Measurements from ENCODE around the gene CLEC16A. TPM values are rescaled to one million over a fixed set of nuclear protein-coding genes. Genes with fewer than 3 reads are reported as not detected.

Gene CLEC16A
- total and polyA plus RNA-seq, 2 donors (not counting 1 experiment from before 2014, with no cell fraction given): 21.9 to 79.5 TPM

- H3K4me2 ChIP-seq (replicated peaks; ENCODE audit: low read depth, low read length, poor library complexity, severe bottlenecking): no peak overlapping the region
- intact Hi-C loops (cut with micrococcal nuclease): no loop called here
- H3K9me3 Mint-ChIP-seq (ENCODE audit: insufficient read depth): no peaks in the 10 kb centered on the region
- ChIA-PET POLR2A (no interaction called here), CTCF (no interaction called here)
- no peaks in the 10 kb centered on the region for H3K27me3 Mint-ChIP-seq
- H3K4me1 ChIP-seq (ENCODE audit: control insufficient read depth in 2 of 2, insufficient read depth in 2 of 2, low read length in 2 of 2): no peaks in the 10 kb centered on the region
- H3K4me1 Mint-ChIP-seq: no peaks in the 10 kb centered on the region
- no peak overlapping the region for H3K4me3 Mint-ChIP-seq
- H3K9me3 ChIP-seq (ENCODE audit: control extremely low read depth in 1 of 3, control insufficient read depth in 2 of 3, insufficient read depth in 1 of 3, low read length in 2 of 3): peaks cover 1 to 8% (median 6%) of the 10 kb centered on the region in 3 donors
- no peak overlapping the region for H3K27ac Mint-ChIP-seq
- H3K4me3 ChIP-seq (ENCODE audit: control extremely low read depth in 1 of 5, extremely low read depth in 1 of 5, insufficient read depth in 1 of 5, low read depth in 2 of 5, low read length in 4 of 5): no peak overlapping the region
- DNase-seq (no peak), ATAC-seq (ENCODE audit: low read depth) (no peak)
- H3K79me2 ChIP-seq (ENCODE audit: control insufficient read depth, insufficient read depth, low read length): peaks cover 3% of the 10 kb centered on the region
- WGBS (ENCODE audit: insufficient coverage): 96% methylated on average over 16 of the region's 16 CpGs
- no peak overlapping the region for H3K9ac ChIP-seq (ENCODE audit: low read length)
- H3K36me3 ChIP-seq (replicated peaks in 1 of 2; ENCODE audit: control extremely low read depth in 1 of 2, control insufficient read depth in 1 of 2, extremely low read depth in 1 of 2, insufficient read depth in 2 of 2, low read length in 1 of 2): peaks cover 30 to 86% of the 10 kb centered on the region in 2 experiments
- TF ChIP-seq EZH2 (IDR thresholded peaks at IDR 0.05; ENCODE audit: borderline replicate concordance, insufficient read depth, low read depth, low read length, poor library complexity, severe bottlenecking): no peak
- TF ChIP-seq, protein P1, sequence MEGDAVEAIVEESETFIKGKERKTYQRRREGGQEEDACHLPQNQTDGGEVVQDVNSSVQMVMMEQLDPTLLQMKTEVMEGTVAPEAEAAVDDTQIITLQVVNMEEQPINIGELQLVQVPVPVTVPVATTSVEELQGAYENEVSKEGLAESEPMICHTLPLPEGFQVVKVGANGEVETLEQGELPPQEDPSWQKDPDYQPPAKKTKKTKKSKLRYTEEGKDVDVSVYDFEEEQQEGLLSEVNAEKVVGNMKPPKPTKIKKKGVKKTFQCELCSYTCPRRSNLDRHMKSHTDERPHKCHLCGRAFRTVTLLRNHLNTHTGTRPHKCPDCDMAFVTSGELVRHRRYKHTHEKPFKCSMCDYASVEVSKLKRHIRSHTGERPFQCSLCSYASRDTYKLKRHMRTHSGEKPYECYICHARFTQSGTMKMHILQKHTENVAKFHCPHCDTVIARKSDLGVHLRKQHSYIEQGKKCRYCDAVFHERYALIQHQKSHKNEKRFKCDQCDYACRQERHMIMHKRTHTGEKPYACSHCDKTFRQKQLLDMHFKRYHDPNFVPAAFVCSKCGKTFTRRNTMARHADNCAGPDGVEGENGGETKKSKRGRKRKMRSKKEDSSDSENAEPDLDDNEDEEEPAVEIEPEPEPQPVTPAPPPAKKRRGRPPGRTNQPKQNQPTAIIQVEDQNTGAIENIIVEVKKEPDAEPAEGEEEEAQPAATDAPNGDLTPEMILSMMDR (IDR thresholded peaks at IDR 0.05): no peak
- no peak overlapping the region for H3K27ac ChIP-seq (ENCODE audit: low read length in 2 of 2)
- H3K27me3 ChIP-seq (replicated peaks in 1 of 4; ENCODE audit: control extremely low read depth in 1 of 4, control insufficient read depth in 3 of 4, insufficient read depth in 4 of 4, low read length in 3 of 4): no peaks in the 10 kb centered on the region
- H4K20me1 ChIP-seq (ENCODE audit: control insufficient read depth, insufficient read depth, low read length, poor library complexity, severe bottlenecking): peaks cover 11% of the 10 kb centered on the region
- H2AFZ ChIP-seq (ENCODE audit: insufficient read depth, low read depth, low read length, poor library complexity, severe bottlenecking): no peak overlapping the region
These were observed 87.9 kb downstream of the CLEC16A start for GRCh38 chr16:11032000-11032921.

GRCh38 chr16:11032922-11033291 lies 88.5 kb downstream of the CLEC16A start:
- ChIA-PET POLR2A (no interaction called here), CTCF (interaction anchor here (0.6 kb wide), 1 partner anchor 73 kb away, joined by 3 read pairs; no protein-coding TSS in a partner anchor)
- H3K36me3 ChIP-seq (replicated peaks in 1 of 2; ENCODE audit: control extremely low read depth in 1 of 2, control insufficient read depth in 1 of 2, extremely low read depth in 1 of 2, insufficient read depth in 2 of 2, low read length in 1 of 2): peaks cover 31 to 85% of the 10 kb centered on the region in 2 experiments
- TF ChIP-seq EZH2 (IDR thresholded peaks at IDR 0.05; ENCODE audit: borderline replicate concordance, insufficient read depth, low read depth, low read length, poor library complexity, severe bottlenecking): no peak
- TF ChIP-seq, protein P1 (IDR thresholded peaks at IDR 0.05): no peak
- H4K20me1 ChIP-seq (ENCODE audit: control insufficient read depth, insufficient read depth, low read length, poor library complexity, severe bottlenecking): peaks cover 11% of the 10 kb centered on the region
- no peak overlapping the region for H3K27ac ChIP-seq (ENCODE audit: low read length in 2 of 2)
- H3K27me3 Mint-ChIP-seq: no peaks in the 10 kb centered on the region
- H2AFZ ChIP-seq (ENCODE audit: insufficient read depth, low read depth, low read length, poor library complexity, severe bottlenecking): no peak overlapping the region
- H3K4me2 ChIP-seq (replicated peaks; ENCODE audit: low read depth, low read length, poor library complexity, severe bottlenecking): no peak overlapping the region
- no peak overlapping the region for H3K4me3 Mint-ChIP-seq
- H3K4me3 ChIP-seq (ENCODE audit: control extremely low read depth in 1 of 5, extremely low read depth in 1 of 5, insufficient read depth in 1 of 5, low read depth in 2 of 5, low read length in 4 of 5): no peak overlapping the region
- H3K79me2 ChIP-seq (ENCODE audit: control insufficient read depth, insufficient read depth, low read length): peaks cover 3% of the 10 kb centered on the region
- H3K9ac ChIP-seq (ENCODE audit: low read length): no peak overlapping the region
- DNase-seq (no peak), ATAC-seq (ENCODE audit: low read depth) (no peak)
- intact Hi-C loops (cut with micrococcal nuclease): no loop called here
- peaks cover 1 to 6% (median 3%) of the 10 kb centered on the region in 3 donors for H3K9me3 ChIP-seq (ENCODE audit: control extremely low read depth in 1 of 3, control insufficient read depth in 2 of 3, insufficient read depth in 1 of 3, low read length in 2 of 3)
- no peaks in the 10 kb centered on the region for H3K4me1 ChIP-seq (ENCODE audit: control insufficient read depth in 2 of 2, insufficient read depth in 2 of 2, low read length in 2 of 2)
- WGBS (ENCODE audit: insufficient coverage): 95% methylated on average over 7 of the region's 7 CpGs
- no peaks in the 10 kb centered on the region for H3K27me3 ChIP-seq (replicated peaks in 1 of 4; ENCODE audit: control extremely low read depth in 1 of 4, control insufficient read depth in 3 of 4, insufficient read depth in 4 of 4, low read length in 3 of 4)
- H3K27ac Mint-ChIP-seq: no peak overlapping the region
- no peaks in the 10 kb centered on the region for H3K4me1 Mint-ChIP-seq
- no peaks in the 10 kb centered on the region for H3K9me3 Mint-ChIP-seq (ENCODE audit: insufficient read depth)
